ENCODE results near the gene JPH2.

The JPH2 gene

DNA sequence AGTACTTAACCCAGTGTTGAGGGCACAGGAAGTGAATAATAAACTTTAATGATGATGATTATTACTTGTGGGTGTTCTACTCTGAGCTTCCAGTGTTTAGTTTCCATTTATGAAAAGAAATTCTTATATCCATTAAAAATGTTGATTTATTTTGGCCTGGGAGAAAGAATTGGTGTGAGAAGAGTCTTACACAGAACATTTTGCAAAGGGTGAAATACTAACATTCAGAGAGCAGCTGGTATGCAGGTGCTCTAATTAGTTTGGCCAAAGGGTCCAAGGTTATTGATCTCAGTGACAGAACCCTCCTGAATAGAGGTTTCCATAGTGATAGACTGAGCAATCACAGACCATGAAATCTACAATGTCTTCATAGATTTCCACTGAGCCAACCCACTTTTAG, 19.1 kb upstream of the JPH2 start:
- H3K36me3 ChIP-seq (replicated peaks; ENCODE audit: low read depth, low read length) = peaks cover 48% of the 10 kb centered on the region
- no peaks in the 10 kb centered on the region for H3K27me3 ChIP-seq (ENCODE audit: low read depth, low read length)
- peaks cover 93% of the 10 kb centered on the region for H3K79me2 ChIP-seq (ENCODE audit: low read length)
- no peak overlapping the region for H2AFZ ChIP-seq (ENCODE audit: low read depth, low read length)
- H3K4me3 ChIP-seq (ENCODE audit: low read length) = no peak overlapping the region
- TF ChIP-seq, protein P1, sequence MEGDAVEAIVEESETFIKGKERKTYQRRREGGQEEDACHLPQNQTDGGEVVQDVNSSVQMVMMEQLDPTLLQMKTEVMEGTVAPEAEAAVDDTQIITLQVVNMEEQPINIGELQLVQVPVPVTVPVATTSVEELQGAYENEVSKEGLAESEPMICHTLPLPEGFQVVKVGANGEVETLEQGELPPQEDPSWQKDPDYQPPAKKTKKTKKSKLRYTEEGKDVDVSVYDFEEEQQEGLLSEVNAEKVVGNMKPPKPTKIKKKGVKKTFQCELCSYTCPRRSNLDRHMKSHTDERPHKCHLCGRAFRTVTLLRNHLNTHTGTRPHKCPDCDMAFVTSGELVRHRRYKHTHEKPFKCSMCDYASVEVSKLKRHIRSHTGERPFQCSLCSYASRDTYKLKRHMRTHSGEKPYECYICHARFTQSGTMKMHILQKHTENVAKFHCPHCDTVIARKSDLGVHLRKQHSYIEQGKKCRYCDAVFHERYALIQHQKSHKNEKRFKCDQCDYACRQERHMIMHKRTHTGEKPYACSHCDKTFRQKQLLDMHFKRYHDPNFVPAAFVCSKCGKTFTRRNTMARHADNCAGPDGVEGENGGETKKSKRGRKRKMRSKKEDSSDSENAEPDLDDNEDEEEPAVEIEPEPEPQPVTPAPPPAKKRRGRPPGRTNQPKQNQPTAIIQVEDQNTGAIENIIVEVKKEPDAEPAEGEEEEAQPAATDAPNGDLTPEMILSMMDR (IDR thresholded peaks at IDR 0.05; ENCODE audit: low read depth, low read length) = no peak
- no peak for TF ChIP-seq EZH2phosphoT487 (IDR thresholded peaks at IDR 0.05; ENCODE audit: low read depth)
- H4K20me1 ChIP-seq (ENCODE audit: insufficient read depth, low read length) = peaks cover 67% of the 10 kb centered on the region
- H3K9me3 ChIP-seq (ENCODE audit: insufficient read depth, low read length) = no peaks in the 10 kb centered on the region
- peaks cover 23% of the 10 kb centered on the region for H3K4me1 ChIP-seq (ENCODE audit: low read length)
- no peak overlapping the region for H3K27ac ChIP-seq (ENCODE audit: low read length)
- no peak overlapping the region for H3K4me2 ChIP-seq (ENCODE audit: low read length)
- H3K9ac ChIP-seq (ENCODE audit: low read length) = no peak overlapping the region

DNA sequence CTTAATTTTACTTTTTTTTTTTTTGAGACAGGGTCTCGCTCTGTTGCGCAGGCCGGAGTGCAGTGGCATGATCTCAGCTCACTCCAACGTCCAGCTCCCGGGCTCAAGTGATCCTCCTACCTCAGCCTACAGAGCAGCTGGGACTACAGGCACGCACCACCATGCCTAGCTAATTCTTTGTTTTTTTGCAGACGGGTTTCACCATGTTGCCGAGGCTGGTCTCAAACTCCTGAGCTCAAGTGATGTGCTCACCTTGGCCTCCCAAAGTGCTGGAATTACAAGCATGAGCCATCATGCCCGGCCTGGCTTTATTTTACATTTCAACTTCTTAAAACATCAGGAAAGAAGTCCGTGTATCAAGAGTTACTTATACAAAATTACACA, 17.8 kb upstream of the JPH2 start:
- H3K9ac ChIP-seq (ENCODE audit: low read length) = no peak overlapping the region
- H3K4me2 ChIP-seq (ENCODE audit: low read length) = no peak overlapping the region
- H4K20me1 ChIP-seq (ENCODE audit: insufficient read depth, low read length) = peaks cover 77% of the 10 kb centered on the region
- H3K27me3 ChIP-seq (ENCODE audit: low read depth, low read length) = no peaks in the 10 kb centered on the region
- H3K36me3 ChIP-seq (replicated peaks; ENCODE audit: low read depth, low read length) = peaks cover 62% of the 10 kb centered on the region
- no peak for TF ChIP-seq EZH2phosphoT487 (IDR thresholded peaks at IDR 0.05; ENCODE audit: low read depth)
- TF ChIP-seq, protein P1 (IDR thresholded peaks at IDR 0.05; ENCODE audit: low read depth, low read length) = no peak
- no peak overlapping the region for H3K27ac ChIP-seq (ENCODE audit: low read length)
- H3K9me3 ChIP-seq (ENCODE audit: insufficient read depth, low read length) = no peaks in the 10 kb centered on the region
- peaks cover 23% of the 10 kb centered on the region for H3K4me1 ChIP-seq (ENCODE audit: low read length)
- no peak overlapping the region for H3K4me3 ChIP-seq (ENCODE audit: low read length)
- peaks cover 96% of the 10 kb centered on the region for H3K79me2 ChIP-seq (ENCODE audit: low read length)
- H2AFZ ChIP-seq (ENCODE audit: low read depth, low read length) = no peak overlapping the region

DNA sequence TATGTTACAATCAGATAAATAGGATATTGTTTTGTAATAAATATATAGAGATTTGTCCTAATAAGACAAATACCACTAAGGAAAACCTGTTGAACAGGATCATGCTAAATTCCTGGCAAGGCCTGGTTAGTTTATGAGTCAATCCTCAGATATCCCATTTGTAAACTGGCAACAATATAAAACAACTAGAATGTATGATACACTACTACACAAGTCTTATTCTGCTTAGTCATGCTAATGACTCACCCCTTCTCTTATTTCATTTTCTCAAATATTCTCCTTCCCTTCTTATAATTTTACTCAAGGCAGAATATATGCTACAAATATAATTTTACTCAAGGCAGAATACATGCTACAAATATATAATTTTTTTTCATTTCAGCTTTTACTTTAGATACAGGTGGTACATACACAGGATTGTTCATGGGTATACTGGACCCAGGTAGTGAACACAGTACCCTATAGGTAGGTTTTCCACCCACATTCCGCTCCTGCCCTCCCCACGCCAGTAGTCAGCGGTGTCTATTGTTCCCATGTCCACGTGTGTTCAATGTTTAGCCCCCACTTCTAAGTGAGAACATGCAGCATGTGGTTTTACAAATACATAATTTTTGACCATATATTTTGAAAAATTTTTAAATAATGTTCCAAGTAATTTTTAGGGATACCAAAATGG, 17.3 kb upstream of the JPH2 start:
- Histone ChIP-seq H3K79me2 (ENCODE audit: low read length) (peaks cover 95% of the 10 kb centered on the region), H3K36me3 (replicated peaks; ENCODE audit: low read depth, low read length) (peaks cover 67% of the 10 kb centered on the region), H3K4me2 (ENCODE audit: low read length) (no peak overlapping the region), H3K4me3 (ENCODE audit: low read length) (no peak overlapping the region), H4K20me1 (ENCODE audit: insufficient read depth, low read length) (peaks cover 77% of the 10 kb centered on the region), H3K9me3 (ENCODE audit: insufficient read depth, low read length) (no peaks in the 10 kb centered on the region), H3K27me3 (ENCODE audit: low read depth, low read length) (no peaks in the 10 kb centered on the region), H2AFZ (ENCODE audit: low read depth, low read length) (no peak overlapping the region), H3K27ac (ENCODE audit: low read length) (no peak overlapping the region), H3K9ac (ENCODE audit: low read length) (no peak overlapping the region), H3K4me1 (ENCODE audit: low read length) (peaks cover 23% of the 10 kb centered on the region)
- TF ChIP-seq, protein P1 (IDR thresholded peaks at IDR 0.05; ENCODE audit: low read depth, low read length) = no peak
- no peak for TF ChIP-seq EZH2phosphoT487 (IDR thresholded peaks at IDR 0.05; ENCODE audit: low read depth)

DNA sequence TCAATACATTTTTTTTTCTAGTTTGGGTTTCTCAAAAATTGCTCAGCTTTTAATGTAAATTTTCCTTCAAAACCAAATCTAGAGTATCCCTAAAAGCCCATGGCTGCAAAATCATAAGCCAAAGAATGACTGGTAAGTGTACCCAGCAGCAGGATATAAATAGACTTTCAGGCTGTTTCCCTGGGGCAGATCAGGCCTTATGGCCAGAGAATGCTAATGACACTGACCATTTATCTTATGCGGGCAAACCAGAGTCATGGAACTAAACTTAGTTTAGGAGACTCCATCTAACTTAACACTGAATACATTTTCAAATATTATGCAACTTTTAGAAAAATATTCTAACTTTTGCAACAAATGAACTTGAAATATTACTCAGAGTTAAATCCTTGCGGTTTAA, 16.2 kb upstream of the JPH2 start:
- H3K4me2 ChIP-seq (ENCODE audit: low read length) = no peak overlapping the region
- H3K4me1 ChIP-seq (ENCODE audit: low read length) = peaks cover 13% of the 10 kb centered on the region
- no peak overlapping the region for H2AFZ ChIP-seq (ENCODE audit: low read depth, low read length)
- TF ChIP-seq, protein P1 (IDR thresholded peaks at IDR 0.05; ENCODE audit: low read depth, low read length) = no peak
- TF ChIP-seq EZH2phosphoT487 (IDR thresholded peaks at IDR 0.05; ENCODE audit: low read depth) = no peak
- H3K4me3 ChIP-seq (ENCODE audit: low read length) = no peak overlapping the region
- H3K9ac ChIP-seq (ENCODE audit: low read length) = no peak overlapping the region
- H4K20me1 ChIP-seq (ENCODE audit: insufficient read depth, low read length) = peaks cover 73% of the 10 kb centered on the region
- H3K79me2 ChIP-seq (ENCODE audit: low read length) = peaks cover 90% of the 10 kb centered on the region
- H3K9me3 ChIP-seq (ENCODE audit: insufficient read depth, low read length) = no peaks in the 10 kb centered on the region
- no peaks in the 10 kb centered on the region for H3K27me3 ChIP-seq (ENCODE audit: low read depth, low read length)
- H3K36me3 ChIP-seq (replicated peaks; ENCODE audit: low read depth, low read length) = peaks cover 74% of the 10 kb centered on the region
- H3K27ac ChIP-seq (ENCODE audit: low read length) = no peak overlapping the region

All from OCI-LY3 (cell line).